ENCODE measurements around the gene NSG2.

DNA sequence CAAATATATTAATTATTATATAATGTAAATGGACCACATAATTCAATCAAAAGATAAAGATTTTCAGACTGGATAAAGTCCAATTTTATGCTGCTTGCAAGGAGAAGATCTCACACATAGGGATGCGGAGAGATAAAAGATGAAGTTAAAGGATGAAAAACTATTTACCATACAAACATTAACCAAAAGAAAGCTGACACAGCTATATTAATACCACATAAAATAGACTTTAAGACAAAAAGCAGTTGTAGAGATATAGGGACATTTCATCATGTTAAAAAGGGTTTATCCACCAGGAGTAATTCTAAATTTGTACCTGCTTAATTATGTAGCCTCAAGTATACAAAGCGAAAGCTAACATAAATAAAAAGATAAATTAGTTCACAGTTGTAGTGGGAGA lies 15.2 kb upstream of the NSG2 start:
- TF ChIP-seq, protein P1, sequence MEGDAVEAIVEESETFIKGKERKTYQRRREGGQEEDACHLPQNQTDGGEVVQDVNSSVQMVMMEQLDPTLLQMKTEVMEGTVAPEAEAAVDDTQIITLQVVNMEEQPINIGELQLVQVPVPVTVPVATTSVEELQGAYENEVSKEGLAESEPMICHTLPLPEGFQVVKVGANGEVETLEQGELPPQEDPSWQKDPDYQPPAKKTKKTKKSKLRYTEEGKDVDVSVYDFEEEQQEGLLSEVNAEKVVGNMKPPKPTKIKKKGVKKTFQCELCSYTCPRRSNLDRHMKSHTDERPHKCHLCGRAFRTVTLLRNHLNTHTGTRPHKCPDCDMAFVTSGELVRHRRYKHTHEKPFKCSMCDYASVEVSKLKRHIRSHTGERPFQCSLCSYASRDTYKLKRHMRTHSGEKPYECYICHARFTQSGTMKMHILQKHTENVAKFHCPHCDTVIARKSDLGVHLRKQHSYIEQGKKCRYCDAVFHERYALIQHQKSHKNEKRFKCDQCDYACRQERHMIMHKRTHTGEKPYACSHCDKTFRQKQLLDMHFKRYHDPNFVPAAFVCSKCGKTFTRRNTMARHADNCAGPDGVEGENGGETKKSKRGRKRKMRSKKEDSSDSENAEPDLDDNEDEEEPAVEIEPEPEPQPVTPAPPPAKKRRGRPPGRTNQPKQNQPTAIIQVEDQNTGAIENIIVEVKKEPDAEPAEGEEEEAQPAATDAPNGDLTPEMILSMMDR (IDR thresholded peaks at IDR 0.05; ENCODE audit: low read depth, low read length), result no peak
- TF ChIP-seq POLR2A (IDR thresholded peaks at IDR 0.05; ENCODE audit: extremely low read depth, insufficient read length) (no peak), MAX (IDR thresholded peaks at IDR 0.05; ENCODE audit: low read depth, low read length) (no peak)
